ENCODE results near the gene ZKSCAN3. TPM values are rescaled to one million over a fixed set of nuclear protein-coding genes. Genes with fewer than 3 reads are reported as not detected.

Gene ZKSCAN3
- total and polyA plus RNA-seq, 2 experiments from 2014 or later = 3.0 to 7.6 TPM

GRCh38 chr6:28399350-28400121 lies 49.8 kb downstream of the ZKSCAN3 start, which contains the start of gene ZSCAN12 (continued):
- TF ChIP-seq ZNF462 (CRISPR knock-in tag; IDR thresholded peaks at IDR 0.05) = 0 out of 2 replicates have a peak, but pooled peaks have one; percentile 15
- no peak for TF ChIP-seq ZNF331 (CRISPR knock-in tag; IDR thresholded peaks at IDR 0.05; ENCODE audit: low read depth)

GRCh38 chr6:28400122-28400451 lies 50.3 kb downstream of the ZKSCAN3 start:
- H3K9me3 Mint-ChIP-seq = no peaks in the 10 kb centered on the region
- 0 out of 2 replicates have a peak, but pooled peaks cover 5% of the 10 kb centered on the region for H3K4me1 ChIP-seq (ENCODE audit: insufficient read depth)
- peaks cover 16% of the 10 kb centered on the region for H3K4me1 Mint-ChIP-seq
- peak overlapping the region; percentile 97 for H3K4me3 Mint-ChIP-seq
- peaks cover 33% of the 10 kb centered on the region for H3K36me3 Mint-ChIP-seq (ENCODE audit: low read depth)
- no peaks in the 10 kb centered on the region for H3F3A ChIP-seq (replicated peaks; ENCODE audit: low read depth)
- peaks cover 9% of the 10 kb centered on the region for H3K27me3 Mint-ChIP-seq (ENCODE audit: insufficient read depth, low read depth, poor library complexity)
- H4K20me1 ChIP-seq (replicated peaks; ENCODE audit: insufficient read depth) = peaks cover 14% of the 10 kb centered on the region
- peaks cover 30% of the 10 kb centered on the region for H3K79me2 ChIP-seq (replicated peaks; ENCODE audit: insufficient read depth)
- ATAC-seq (no peak), DNase-seq (ENCODE audit: low spot score) (no peak)
- H3K4me3 ChIP-seq = peak overlapping the region; percentile 76
- peak overlapping the region; percentile 94 for H3K27ac Mint-ChIP-seq
- no peaks in the 10 kb centered on the region for H3K9me2 ChIP-seq (ENCODE audit: insufficient read depth)
- peaks cover 29% of the 10 kb centered on the region for H3K27me3 ChIP-seq (ENCODE audit: insufficient read depth)
- peak overlapping the region; percentile 66 for H2AFZ ChIP-seq
- peak overlapping the region; percentile 17; the same call in 1 of the 2 replicates for H3K27ac ChIP-seq (ENCODE audit: low read depth)
- peaks cover 7% of the 10 kb centered on the region for H3K36me3 ChIP-seq (ENCODE audit: insufficient read depth)
- peak overlapping the region; percentile 81 for H3K4me2 ChIP-seq
- TF ChIP-seq POLR2AphosphoS5 (IDR thresholded peaks at IDR 0.05; ENCODE audit: low read depth) = no peak
- no peak for TF ChIP-seq NANOG (IDR thresholded peaks at IDR 0.05; ENCODE audit: borderline replicate concordance)
- no peak for TF ChIP-seq REST (IDR thresholded peaks at IDR 0.05; ENCODE audit: unreplicated experiment)
- no peak for TF ChIP-seq JUNB (IDR thresholded peaks at IDR 0.05; ENCODE audit: unreplicated experiment)
- TF ChIP-seq ZNF114 (CRISPR knock-in tag; IDR thresholded peaks at IDR 0.05) = no peak
- TF ChIP-seq EZH2phosphoT487 (IDR thresholded peaks at IDR 0.05; ENCODE audit: unreplicated experiment) = no peak
- no peak for TF ChIP-seq ETS1 (IDR thresholded peaks at IDR 0.05)
- no peak for TF ChIP-seq EZH2 (IDR thresholded peaks at IDR 0.05; ENCODE audit: low read depth, unreplicated experiment)
